Measurements from ENCODE around the gene ARPC5L.

DNA sequence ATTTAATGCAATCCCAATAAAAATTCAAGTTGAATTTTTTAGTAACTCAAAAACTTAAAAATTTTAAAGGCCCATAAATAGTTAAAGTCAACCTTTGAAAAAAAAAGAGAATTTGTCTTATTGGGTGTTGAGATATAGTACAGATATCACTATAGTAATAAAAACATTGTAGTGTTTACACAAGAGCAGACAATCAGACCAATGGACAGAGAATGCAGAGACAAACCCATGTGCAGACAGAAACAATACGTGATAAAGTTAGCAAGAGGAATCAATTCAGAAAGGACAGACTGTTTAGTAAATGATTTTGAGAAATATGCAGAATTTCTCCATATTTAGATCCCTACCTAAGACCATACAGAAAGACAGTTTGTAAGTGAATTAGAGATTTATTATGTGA, 45.0 kb downstream of the ARPC5L start:
- TF ChIP-seq POLR2AphosphoS5 (IDR thresholded peaks at IDR 0.05; ENCODE audit: low read depth, low read length), result no peak
- no peak for TF ChIP-seq TAF1 (IDR thresholded peaks at IDR 0.05; ENCODE audit: borderline replicate concordance, insufficient read depth, low read length)
- TF ChIP-seq, protein P1, sequence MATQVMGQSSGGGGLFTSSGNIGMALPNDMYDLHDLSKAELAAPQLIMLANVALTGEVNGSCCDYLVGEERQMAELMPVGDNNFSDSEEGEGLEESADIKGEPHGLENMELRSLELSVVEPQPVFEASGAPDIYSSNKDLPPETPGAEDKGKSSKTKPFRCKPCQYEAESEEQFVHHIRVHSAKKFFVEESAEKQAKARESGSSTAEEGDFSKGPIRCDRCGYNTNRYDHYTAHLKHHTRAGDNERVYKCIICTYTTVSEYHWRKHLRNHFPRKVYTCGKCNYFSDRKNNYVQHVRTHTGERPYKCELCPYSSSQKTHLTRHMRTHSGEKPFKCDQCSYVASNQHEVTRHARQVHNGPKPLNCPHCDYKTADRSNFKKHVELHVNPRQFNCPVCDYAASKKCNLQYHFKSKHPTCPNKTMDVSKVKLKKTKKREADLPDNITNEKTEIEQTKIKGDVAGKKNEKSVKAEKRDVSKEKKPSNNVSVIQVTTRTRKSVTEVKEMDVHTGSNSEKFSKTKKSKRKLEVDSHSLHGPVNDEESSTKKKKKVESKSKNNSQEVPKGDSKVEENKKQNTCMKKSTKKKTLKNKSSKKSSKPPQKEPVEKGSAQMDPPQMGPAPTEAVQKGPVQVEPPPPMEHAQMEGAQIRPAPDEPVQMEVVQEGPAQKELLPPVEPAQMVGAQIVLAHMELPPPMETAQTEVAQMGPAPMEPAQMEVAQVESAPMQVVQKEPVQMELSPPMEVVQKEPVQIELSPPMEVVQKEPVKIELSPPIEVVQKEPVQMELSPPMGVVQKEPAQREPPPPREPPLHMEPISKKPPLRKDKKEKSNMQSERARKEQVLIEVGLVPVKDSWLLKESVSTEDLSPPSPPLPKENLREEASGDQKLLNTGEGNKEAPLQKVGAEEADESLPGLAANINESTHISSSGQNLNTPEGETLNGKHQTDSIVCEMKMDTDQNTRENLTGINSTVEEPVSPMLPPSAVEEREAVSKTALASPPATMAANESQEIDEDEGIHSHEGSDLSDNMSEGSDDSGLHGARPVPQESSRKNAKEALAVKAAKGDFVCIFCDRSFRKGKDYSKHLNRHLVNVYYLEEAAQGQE (IDR thresholded peaks at IDR 0.05; ENCODE audit: insufficient read depth in 1 of 2, low read depth in 2 of 2, low read length in 2 of 2), result no peak
- TF ChIP-seq SIN3A (IDR thresholded peaks at IDR 0.05; ENCODE audit: borderline replicate concordance, insufficient read depth, low read length), result no peak
